K562 (cell line): Measurements from ENCODE around the gene SOX8. TPM values are rescaled to one million over a fixed set of nuclear protein-coding genes. Genes with fewer than 3 reads are reported as not detected.

Experiments
- ARID4B ChIP-seq: sonication (generic); formaldehyde crosslinking; IDR thresholded peaks from 2 replicates; pipeline ENCODE4 v1.8.0; 2022; ENCODE audit warnings: mild to moderate bottlenecking, missing genetic modification reagents
- ATF2 ChIP-seq: sonication (generic); formaldehyde crosslinking; IDR thresholded peaks from 2 replicates; pipeline ENCODE4 v1.8.1; 2022; ENCODE audit warnings: missing genetic modification reagents
- CBFA2T3 ChIP-seq: fragments of 450-650 bp; IDR thresholded peaks from 2 replicates; pipeline ENCODE4 v1.6.1; 2017
- CLOCK ChIP-seq: fragments of 250-450 bp; sonication (Bioruptor Pico); IDR thresholded peaks from 2 replicates; pipeline ENCODE4 v1.4.0; 2020; ENCODE audit warnings: mild to moderate bottlenecking, moderate library complexity, borderline replicate concordance
- FOXM1 ChIP-seq, 2 experiments: fragments of 450-650 bp in 1 of 2; sonication (generic) in 1 of 2; formaldehyde crosslinking in 1 of 2; IDR thresholded peaks; 2 replicates each; pipeline versions ENCODE4 v1.6.1 to v1.9.0; 2017 to 2022; ENCODE audit warnings: low read depth in 2 of 2, mild to moderate bottlenecking in 2 of 2, missing genetic modification reagents in 1 of 2, moderate library complexity in 1 of 2
- GABPB1 ChIP-seq: sonication (generic); formaldehyde crosslinking; IDR thresholded peaks from 2 replicates; pipeline ENCODE4 v1.8.0; 2022; ENCODE audit warnings: mild to moderate bottlenecking, missing genetic modification reagents
- MTA1 ChIP-seq: fragments of 450-650 bp; IDR thresholded peaks from 2 replicates; pipeline ENCODE4 v1.6.1; 2017; ENCODE audit warnings: borderline replicate concordance
- RNF2 ChIP-seq: sonication (generic); IDR thresholded peaks from 2 replicates; pipeline ENCODE4 v1.6.1; 2016
- ZBTB17 ChIP-seq: fragments of 450-650 bp; formaldehyde crosslinking; IDR thresholded peaks from 2 replicates; pipeline ENCODE4 v1.4.0; 2020; ENCODE audit warnings: mild to moderate bottlenecking
- ZNF511 ChIP-seq: sonication (generic); formaldehyde crosslinking; IDR thresholded peaks from 2 replicates; pipeline ENCODE4 v1.8.0; 2022; ENCODE audit warnings: mild to moderate bottlenecking, missing genetic modification reagents
- polyA plus RNA-seq, 8 experiments: library from polyadenylated mRNA; depleted of rRNA in 4 of 8; stranded (reverse) in 5 of 8; unstranded in 3 of 8; fragments of >200 nt; fragmentation: Nextera tagmentation in 2 of 8; fragmentation: Illumina TruSeq in 1 of 8; extraction: Ambion mirVana in 2 of 8; extraction: Trizol in 1 of 8; gene quantifications; 2 replicates each; pipeline versions ENCODE4 v1.2.1 to v1.2.3, GENCODE V29; 2011 to 2014; ENCODE audit warnings: inconsistent platforms in 1 of 8, missing spikeins in 1 of 8
- total RNA-seq, 7 experiments: library from RNA; depleted of rRNA in 6 of 7; stranded (reverse); fragments of >200 nt in 6 of 7; fragmentation: Illumina TruSeq in 2 of 7; extraction: Trizol in 2 of 7; gene quantifications; 2 replicates each; pipeline versions ENCODE4 v1.2.1 to v1.2.3, GENCODE V29; 2011 to 2021; ENCODE audit warnings: low replicate concordance in 1 of 7
- TF ChIP-seq, protein P1 (sequence below): sonication (generic); formaldehyde crosslinking; IDR thresholded peaks from 2 replicates; pipeline ENCODE4 v1.4.0; 2020; ENCODE audit warnings: mild to moderate bottlenecking, missing genetic modification reagents

SOX8 gene
- total and polyA plus RNA-seq, 9 of the 15 experiments (the other 6 are each of a cell fraction or from before 2014, with no cell fraction given): 0.07 to 0.15 (median 0.15) TPM; not detected in 6

GRCh38 chr16:951660-952301 is 29.8 kb upstream of the SOX8 start (continued):
- TF ChIP-seq ARID4B (CRISPR knock-in tag): peak; percentile 77
- TF ChIP-seq ATF2: peak; percentile 57; the same call in 1 of the 2 replicates
- TF ChIP-seq ZNF511 (CRISPR knock-in tag): peak; percentile 72; the same call in 1 of the 2 replicates
- peak; percentile 70 for TF ChIP-seq GABPB1 (CRISPR knock-in tag)
- TF ChIP-seq, protein P1, sequence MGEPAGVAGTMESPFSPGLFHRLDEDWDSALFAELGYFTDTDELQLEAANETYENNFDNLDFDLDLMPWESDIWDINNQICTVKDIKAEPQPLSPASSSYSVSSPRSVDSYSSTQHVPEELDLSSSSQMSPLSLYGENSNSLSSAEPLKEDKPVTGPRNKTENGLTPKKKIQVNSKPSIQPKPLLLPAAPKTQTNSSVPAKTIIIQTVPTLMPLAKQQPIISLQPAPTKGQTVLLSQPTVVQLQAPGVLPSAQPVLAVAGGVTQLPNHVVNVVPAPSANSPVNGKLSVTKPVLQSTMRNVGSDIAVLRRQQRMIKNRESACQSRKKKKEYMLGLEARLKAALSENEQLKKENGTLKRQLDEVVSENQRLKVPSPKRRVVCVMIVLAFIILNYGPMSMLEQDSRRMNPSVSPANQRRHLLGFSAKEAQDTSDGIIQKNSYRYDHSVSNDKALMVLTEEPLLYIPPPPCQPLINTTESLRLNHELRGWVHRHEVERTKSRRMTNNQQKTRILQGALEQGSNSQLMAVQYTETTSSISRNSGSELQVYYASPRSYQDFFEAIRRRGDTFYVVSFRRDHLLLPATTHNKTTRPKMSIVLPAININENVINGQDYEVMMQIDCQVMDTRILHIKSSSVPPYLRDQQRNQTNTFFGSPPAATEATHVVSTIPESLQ (CRISPR knock-in tag): 0 out of 2 replicates have a peak, but pooled peaks have one; percentile 72
- peak; percentile 94 for TF ChIP-seq CLOCK (CRISPR knock-in tag)
- no peak for TF ChIP-seq MTA1
- TF ChIP-seq RNF2: peak; percentile 98; the same call in 1 of the 2 replicates
- TF ChIP-seq ZBTB17 (CRISPR knock-in tag): peak; percentile 61; the same call in 1 of the 2 replicates
- no peak for TF ChIP-seq FOXM1 (IDR thresholded peaks at IDR 0.05; ENCODE audit: low read depth)
- TF ChIP-seq FOXM1 (CRISPR knock-in tag; IDR thresholded peaks at IDR 0.05; ENCODE audit: low read depth): 0 out of 2 replicates have a peak, but pooled peaks have one; percentile 65
- peak; percentile 51 for TF ChIP-seq CBFA2T3
